HUES6 (cell line): ENCODE results near the gene ZIC5.

Source experiments
- H3K27ac ChIP-seq: 2 replicates; pipeline ENCODE4 v1.7.0; 2013; ENCODE audit warnings: low read depth, mild to moderate bottlenecking, low read length, inconsistent platforms
- H3K27me3 ChIP-seq: 2 replicates; pipeline ENCODE4 v1.6.1; 2013; ENCODE audit warnings: low read length; ENCODE audit not compliant: control insufficient read depth, insufficient read depth
- H3K36me3 ChIP-seq: 2 replicates; pipeline ENCODE4 v1.6.1; 2013; ENCODE audit warnings: low read length; ENCODE audit not compliant: control insufficient read depth, insufficient read depth
- H3K4me1 ChIP-seq: 2 replicates; pipeline ENCODE4 v1.6.1; 2013; ENCODE audit warnings: low read length; ENCODE audit not compliant: control insufficient read depth, insufficient read depth
- H3K4me3 ChIP-seq: 2 replicates; pipeline ENCODE4 v1.5.1; 2013; ENCODE audit warnings: low read depth, low read length
- H3K9ac ChIP-seq: one replicate; pipeline ENCODE4 v1.6.1; 2013; ENCODE audit warnings: mild to moderate bottlenecking, low read length
- H3K9me3 ChIP-seq: 2 replicates; pipeline ENCODE4 v1.6.1; 2013; ENCODE audit warnings: low read depth, low read length; ENCODE audit not compliant: control insufficient read depth, insufficient read depth

Gene ZIC5

GRCh38 chr13:99966064-99966805, 5.3 kb downstream of the ZIC5 start:
- Histone ChIP-seq H3K9me3 (no peaks in the 10 kb centered on the region), H3K36me3 (peaks cover 29% of the 10 kb centered on the region), H3K27me3 (peaks cover 62% of the 10 kb centered on the region), H3K4me3 (peak overlapping the region; percentile 91; the same call in 1 of the 2 replicates), H3K27ac (no peak overlapping the region), H3K4me1 (peaks cover 33% of the 10 kb centered on the region), H3K9ac (no peak overlapping the region)

GRCh38 chr13:99965329-99966000, 6.1 kb downstream of the ZIC5 start:
- Histone ChIP-seq H3K36me3 (peaks cover 29% of the 10 kb centered on the region), H3K4me3 (no peak overlapping the region), H3K27me3 (peaks cover 68% of the 10 kb centered on the region), H3K4me1 (peaks cover 38% of the 10 kb centered on the region), H3K9me3 (no peaks in the 10 kb centered on the region), H3K9ac (no peak overlapping the region), H3K27ac (no peak overlapping the region)

- peaks cover 72% of the 10 kb centered on the region for H3K27me3 ChIP-seq
- H3K4me1 ChIP-seq: peaks cover 40% of the 10 kb centered on the region
- no peak overlapping the region for H3K9ac ChIP-seq
- no peaks in the 10 kb centered on the region for H3K9me3 ChIP-seq
- no peak overlapping the region for H3K4me3 ChIP-seq
- H3K27ac ChIP-seq: no peak overlapping the region
- H3K36me3 ChIP-seq: peaks cover 24% of the 10 kb centered on the region
These were observed 7.7 kb downstream of the ZIC5 start for GRCh38 chr13:99963816-99964339.

- H3K36me3 ChIP-seq: peaks cover 21% of the 10 kb centered on the region
- H3K4me1 ChIP-seq: peaks cover 42% of the 10 kb centered on the region
- H3K9me3 ChIP-seq: no peaks in the 10 kb centered on the region
- no peak overlapping the region for H3K9ac ChIP-seq
- H3K4me3 ChIP-seq: no peak overlapping the region
- H3K27ac ChIP-seq: no peak overlapping the region
- peaks cover 72% of the 10 kb centered on the region for H3K27me3 ChIP-seq
These were observed 9.3 kb downstream of the ZIC5 start for GRCh38 chr13:99962242-99962641.

DNA sequence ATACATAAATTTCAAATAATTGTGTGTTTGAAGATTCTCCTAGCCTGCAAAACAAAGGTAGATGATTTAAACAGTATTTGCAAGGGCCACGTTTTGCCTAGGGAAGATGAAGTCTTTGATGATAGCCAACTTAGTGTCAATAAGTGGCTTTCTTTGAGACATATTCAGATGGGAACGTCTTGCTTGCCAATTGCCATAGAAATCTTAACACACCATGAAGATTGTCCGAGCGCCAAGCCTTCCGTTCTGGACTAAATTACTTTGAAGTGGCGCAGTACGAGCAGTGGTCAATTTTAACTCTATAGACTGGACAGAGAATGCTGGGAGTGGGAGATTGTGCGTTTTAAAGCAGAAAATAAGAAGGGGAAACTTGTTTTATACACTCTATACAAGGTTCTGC, 9.9 kb downstream of the ZIC5 start:
- Histone ChIP-seq H3K4me3 (no peak overlapping the region), H3K4me1 (peaks cover 36% of the 10 kb centered on the region), H3K36me3 (peaks cover 21% of the 10 kb centered on the region), H3K27ac (no peak overlapping the region), H3K9me3 (no peaks in the 10 kb centered on the region), H3K27me3 (peaks cover 73% of the 10 kb centered on the region), H3K9ac (no peak overlapping the region)

GRCh38 chr13:99960663-99961311, 10.8 kb downstream of the ZIC5 start:
- H3K27me3 ChIP-seq: peaks cover 76% of the 10 kb centered on the region

DNA sequence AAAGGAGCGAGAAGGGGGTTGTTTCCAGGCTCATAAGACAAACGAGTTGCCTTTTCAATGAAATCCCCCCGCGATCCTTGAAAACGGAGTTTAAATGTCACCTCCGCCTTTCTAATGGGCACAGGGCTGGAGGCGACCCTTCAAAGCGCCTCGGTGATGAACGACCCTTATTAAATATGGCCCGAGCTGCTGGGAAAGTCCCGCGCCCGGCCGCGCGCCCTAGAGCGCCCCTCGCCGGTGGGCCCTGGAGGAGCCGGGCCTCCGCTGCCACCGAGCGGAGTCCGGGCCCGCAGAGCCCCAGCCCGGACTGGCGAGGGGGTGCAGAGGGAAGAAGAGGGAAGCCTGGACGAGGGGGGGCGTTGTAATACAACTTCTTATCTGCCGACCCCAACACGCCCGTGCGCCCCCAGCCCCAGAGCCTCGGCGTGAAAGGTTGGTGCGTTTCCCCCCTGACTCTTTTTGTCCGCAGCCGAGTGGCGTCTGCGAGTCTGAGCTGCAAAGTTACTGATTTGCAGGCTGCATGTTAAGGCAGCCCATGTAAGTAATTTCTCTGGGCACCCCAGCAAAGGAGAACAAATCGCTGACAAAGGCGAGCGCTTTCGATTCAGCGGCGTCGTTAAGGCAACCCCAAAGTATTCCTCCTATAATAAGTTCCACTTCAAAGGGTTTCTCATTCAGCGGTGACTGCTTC, 11.9 kb downstream of the ZIC5 start:
- Histone ChIP-seq H3K36me3 (peaks cover 12% of the 10 kb centered on the region; the same call in 1 of the 2 replicates), H3K4me1 (peaks cover 38% of the 10 kb centered on the region), H3K9me3 (no peaks in the 10 kb centered on the region), H3K27ac (no peak overlapping the region), H3K27me3 (peaks cover 83% of the 10 kb centered on the region), H3K4me3 (peak overlapping the region; percentile 88), H3K9ac (peak overlapping the region; percentile 27)

More at GRCh38 chr13:99960663-99961311, 10.8 kb downstream of the ZIC5 start:
- Histone ChIP-seq H3K36me3 (peaks cover 21% of the 10 kb centered on the region), H3K9ac (no peak overlapping the region), H3K27ac (no peak overlapping the region), H3K4me1 (peaks cover 32% of the 10 kb centered on the region), H3K4me3 (peak overlapping the region; percentile 19; the same call in 1 of the 2 replicates), H3K9me3 (no peaks in the 10 kb centered on the region)

GRCh38 chr13:99959127-99959539, 12.4 kb downstream of the ZIC5 start:
- Histone ChIP-seq H3K9me3 (no peaks in the 10 kb centered on the region), H3K27ac (no peak overlapping the region), H3K27me3 (peaks cover 88% of the 10 kb centered on the region), H3K4me3 (peak overlapping the region; percentile 88), H3K9ac (peak overlapping the region; percentile 17), H3K4me1 (peaks cover 41% of the 10 kb centered on the region), H3K36me3 (peaks cover 6% of the 10 kb centered on the region; the same call in 1 of the 2 replicates)

DNA sequence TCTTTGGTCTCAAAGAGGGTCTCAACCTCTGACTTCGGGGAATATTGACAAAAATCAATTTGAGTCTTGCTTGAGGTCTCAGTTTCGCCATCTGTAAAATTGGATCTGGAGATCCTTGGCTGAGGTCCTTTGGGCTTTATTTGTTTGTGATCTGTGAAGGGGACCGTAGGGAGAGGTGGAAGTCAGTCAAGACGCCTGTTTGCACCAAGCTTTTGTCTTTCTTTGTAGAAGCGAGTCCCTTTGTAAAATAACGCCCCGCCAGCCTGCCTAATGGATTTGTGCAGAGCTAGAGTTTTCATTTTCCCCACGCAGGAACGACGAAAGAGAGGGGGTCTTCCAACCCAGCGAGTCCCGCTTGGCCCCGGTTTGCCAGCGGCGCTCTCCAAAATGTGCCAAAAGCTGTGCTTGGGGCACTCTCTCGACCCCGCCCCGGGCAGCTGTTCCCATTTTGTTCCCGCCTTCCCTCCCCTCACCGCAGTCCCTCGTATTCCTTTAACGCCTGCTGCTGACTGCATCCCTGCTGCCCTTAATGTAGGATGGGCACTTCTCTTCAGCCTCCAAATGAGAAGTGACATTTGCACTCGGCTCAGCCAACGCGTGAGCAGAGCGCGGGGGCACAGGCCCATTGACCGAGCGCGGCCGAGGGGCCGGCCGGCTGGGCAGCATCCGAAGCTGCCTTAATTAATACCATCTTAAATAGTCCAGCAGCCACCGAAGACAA, 13.0 kb downstream of the ZIC5 start:
- H3K9ac ChIP-seq: no peak overlapping the region
- H3K27ac ChIP-seq: no peak overlapping the region
- H3K4me1 ChIP-seq: peaks cover 41% of the 10 kb centered on the region
- peaks cover 94% of the 10 kb centered on the region for H3K27me3 ChIP-seq
- H3K4me3 ChIP-seq: peak overlapping the region; percentile 88
- 0 out of 2 replicates have a peak, but pooled peaks cover under 1% of the 10 kb centered on the region for H3K36me3 ChIP-seq
- H3K9me3 ChIP-seq: no peaks in the 10 kb centered on the region
